Smooth muscle cell (in vitro differentiated cells): ENCODE measurements around the gene KDM6A. TPM values are rescaled to one million over a fixed set of nuclear protein-coding genes. Genes with fewer than 3 reads are reported as not detected.
"Not testable (repeated sequence)": the region's sequence is repeated elsewhere in the genome, so short reads cannot be mapped to it uniquely, and the experiment has no call there.

ENCODE experiments used
- DNase-seq: peaks from one replicate; lab custom pipeline; 2025; ENCODE audit not compliant: unreplicated experiment; lab: John Stamatoyannopoulos, UW
- H2AFZ ChIP-seq: fragments of 200-600 bp; sonication (generic); 2 replicates; pipeline ENCODE4 v1.6.0; 2016; ENCODE audit warnings: antibody characterized with exemption, low read depth, mild to moderate bottlenecking
- H3F3A ChIP-seq: fragments of 200-600 bp; sonication (generic); 2 replicates; pipeline ENCODE4 v1.6.0; 2017; ENCODE audit warnings: antibody characterized with exemption, low read depth
- H3K27ac ChIP-seq: fragments of 200-600 bp; sonication (generic); 2 replicates; pipeline ENCODE4 v1.5.1; 2016; ENCODE audit warnings: low read depth, mild to moderate bottlenecking
- H3K27me3 ChIP-seq: fragments of 200-600 bp; sonication (generic); 2 replicates; pipeline ENCODE4 v1.6.1; 2016; ENCODE audit warnings: low read depth, mild to moderate bottlenecking
- H3K36me3 ChIP-seq: fragments of 200-600 bp; sonication (generic); 2 replicates; pipeline ENCODE4 v1.5.1; 2016; ENCODE audit warnings: low read depth
- H3K4me1 ChIP-seq: fragments of 200-600 bp; sonication (generic); 2 replicates; pipeline ENCODE4 v1.5.1; 2016; ENCODE audit warnings: low read depth
- H3K4me2 ChIP-seq: fragments of 200-600 bp; sonication (generic); 2 replicates; pipeline ENCODE4 v1.6.0; 2016; ENCODE audit warnings: mild to moderate bottlenecking
- H3K4me3 ChIP-seq: fragments of 200-600 bp; sonication (generic); 2 replicates; pipeline ENCODE4 v1.5.1; 2016; ENCODE audit warnings: mild to moderate bottlenecking
- H3K79me2 ChIP-seq: fragments of 200-600 bp; sonication (generic); 2 replicates; pipeline ENCODE4 v1.6.0; 2016; ENCODE audit warnings: low read depth, mild to moderate bottlenecking
- H3K9ac ChIP-seq: fragments of 200-600 bp; sonication (generic); 2 replicates; pipeline ENCODE4 v1.6.0; 2016; ENCODE audit warnings: low read depth
- H3K9me3 ChIP-seq: fragments of 200-600 bp; sonication (generic); replicated peaks from 2 replicates; pipeline ENCODE4 v1.5.1; 2016; ENCODE audit warnings: low read depth
- H4K20me1 ChIP-seq: fragments of 200-600 bp; sonication (generic); 2 replicates; pipeline ENCODE4 v1.6.0; 2016; ENCODE audit warnings: low read depth
- WGBS: methylation state at CpG from one replicate; pipeline ENCODE4 v1.1.7; 2016; ENCODE audit warnings: low lambda C conversion rate; 5-methylcytosine and 5-hydroxymethylcytosine counted together
- polyA plus RNA-seq: library from polyadenylated mRNA; unstranded; fragments of >200 nt; fragmentation: Nextera tagmentation; extraction: Ambion mirVana; gene quantifications from 2 replicates; pipeline ENCODE4 v1.2.1, GENCODE V29; 2016
- total RNA-seq: library from RNA; depleted of rRNA; stranded (reverse); fragments of >200 nt; gene quantifications from 2 replicates; pipeline ENCODE4 v1.2.3, GENCODE V29; 2014
- TF ChIP-seq, protein P1 (sequence below): fragments of 200-600 bp; sonication (generic); IDR thresholded peaks from 2 replicates; pipeline ENCODE4 v1.5.1; 2017; ENCODE audit warnings: borderline replicate concordance, mild to moderate bottlenecking, antibody characterized with exemption; ENCODE audit not compliant: insufficient read depth, poor library complexity, severe bottlenecking

KDM6A gene
- total RNA-seq = 28.1 and 38.7 TPM in 2 replicates
- polyA plus RNA-seq = 9.6 and 11.8 TPM in 2 replicates

DNA sequence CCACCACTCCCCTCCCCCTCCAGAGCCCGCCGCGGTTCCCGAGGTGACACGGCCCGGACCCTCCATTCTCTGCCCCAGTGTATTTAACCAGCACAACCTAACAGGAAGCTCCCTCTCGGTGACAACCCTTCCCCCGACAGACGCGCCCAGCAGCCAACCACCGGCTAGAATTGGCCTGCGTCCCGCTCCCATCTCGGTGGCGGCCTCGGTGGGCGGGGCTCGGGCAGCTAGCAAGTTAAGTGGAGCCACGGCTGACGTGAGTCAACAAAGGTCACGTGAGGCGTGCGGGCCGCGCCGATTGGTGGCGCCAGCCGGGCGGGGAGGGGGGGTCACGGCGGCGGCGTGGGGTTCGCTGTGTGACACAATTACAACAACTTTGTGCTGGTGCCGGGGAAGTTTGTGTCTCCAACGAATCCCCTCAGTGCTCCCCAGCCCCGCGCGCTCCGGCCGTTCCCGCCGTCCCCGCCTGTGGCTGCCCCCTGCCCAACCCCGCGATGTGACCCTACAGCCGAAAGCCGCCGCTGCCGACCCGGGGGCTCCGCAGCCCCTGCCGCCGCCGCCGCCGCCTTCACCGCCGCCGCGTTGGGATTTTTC, at the start of gene KDM6A:
Gene KDM6A, plus strand, starts transcription at position 368 of the 594 bp plus-strand sequence. CDS start 364 bp downstream, outside the sequence.
- Histone ChIP-seq H3K4me2 (peak within 1 kb of the TSS; percentile 90), H3K36me3 (no peaks in the 10 kb centered on the region), H3K27ac (peak within 1 kb of the TSS; percentile 96), H3K27me3 (no peaks in the 10 kb centered on the region), H3K9me3 (no peaks in the 10 kb centered on the region), H4K20me1 (peaks cover 33% of the 10 kb centered on the region), H3K79me2 (peaks cover 46% of the 10 kb centered on the region), H3F3A (no peaks in the 10 kb centered on the region), H3K9ac (peak within 1 kb of the TSS; percentile 97), H2AFZ (peak within 1 kb of the TSS; percentile 75), H3K4me1 (peaks cover 8% of the 10 kb centered on the region), H3K4me3 (peak within 1 kb of the TSS; percentile 89)
- DNase-seq = peak; percentile 82
- TF ChIP-seq, protein P1, sequence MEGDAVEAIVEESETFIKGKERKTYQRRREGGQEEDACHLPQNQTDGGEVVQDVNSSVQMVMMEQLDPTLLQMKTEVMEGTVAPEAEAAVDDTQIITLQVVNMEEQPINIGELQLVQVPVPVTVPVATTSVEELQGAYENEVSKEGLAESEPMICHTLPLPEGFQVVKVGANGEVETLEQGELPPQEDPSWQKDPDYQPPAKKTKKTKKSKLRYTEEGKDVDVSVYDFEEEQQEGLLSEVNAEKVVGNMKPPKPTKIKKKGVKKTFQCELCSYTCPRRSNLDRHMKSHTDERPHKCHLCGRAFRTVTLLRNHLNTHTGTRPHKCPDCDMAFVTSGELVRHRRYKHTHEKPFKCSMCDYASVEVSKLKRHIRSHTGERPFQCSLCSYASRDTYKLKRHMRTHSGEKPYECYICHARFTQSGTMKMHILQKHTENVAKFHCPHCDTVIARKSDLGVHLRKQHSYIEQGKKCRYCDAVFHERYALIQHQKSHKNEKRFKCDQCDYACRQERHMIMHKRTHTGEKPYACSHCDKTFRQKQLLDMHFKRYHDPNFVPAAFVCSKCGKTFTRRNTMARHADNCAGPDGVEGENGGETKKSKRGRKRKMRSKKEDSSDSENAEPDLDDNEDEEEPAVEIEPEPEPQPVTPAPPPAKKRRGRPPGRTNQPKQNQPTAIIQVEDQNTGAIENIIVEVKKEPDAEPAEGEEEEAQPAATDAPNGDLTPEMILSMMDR = no peak
- WGBS = 48% methylated on average over 46 of the region's 61 CpGs

DNA sequence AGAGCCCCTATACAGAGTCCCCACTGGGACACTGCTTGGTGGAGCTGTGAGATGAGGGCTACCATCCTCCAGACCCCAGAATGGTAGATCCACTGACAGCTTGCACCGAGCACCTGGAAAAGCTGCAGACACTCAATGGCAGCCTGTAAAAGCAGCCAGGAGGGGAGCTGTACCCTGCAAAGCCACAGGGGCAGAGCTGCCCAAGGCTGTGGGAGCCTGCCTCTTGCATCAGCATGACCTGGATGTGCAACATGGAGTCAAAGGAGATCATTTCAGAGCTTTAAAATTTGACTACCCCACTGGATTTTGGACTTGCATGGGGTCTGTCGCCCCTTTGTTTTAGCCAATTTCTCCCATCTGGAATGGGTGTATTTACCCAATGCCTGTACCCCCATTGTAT, 49.8 kb upstream of the KDM6A start:
- not testable (repeated sequence) for H3K9ac ChIP-seq, H2AFZ ChIP-seq, H3K4me1 ChIP-seq, H3K4me2 ChIP-seq, H3K36me3 ChIP-seq, DNase-seq, H3K27ac ChIP-seq, H3K79me2 ChIP-seq, H3K27me3 ChIP-seq, H4K20me1 ChIP-seq, H3K9me3 ChIP-seq, H3K4me3 ChIP-seq, H3F3A ChIP-seq
- 85% methylated on average over 2 of the region's 2 CpGs for WGBS

DNA sequence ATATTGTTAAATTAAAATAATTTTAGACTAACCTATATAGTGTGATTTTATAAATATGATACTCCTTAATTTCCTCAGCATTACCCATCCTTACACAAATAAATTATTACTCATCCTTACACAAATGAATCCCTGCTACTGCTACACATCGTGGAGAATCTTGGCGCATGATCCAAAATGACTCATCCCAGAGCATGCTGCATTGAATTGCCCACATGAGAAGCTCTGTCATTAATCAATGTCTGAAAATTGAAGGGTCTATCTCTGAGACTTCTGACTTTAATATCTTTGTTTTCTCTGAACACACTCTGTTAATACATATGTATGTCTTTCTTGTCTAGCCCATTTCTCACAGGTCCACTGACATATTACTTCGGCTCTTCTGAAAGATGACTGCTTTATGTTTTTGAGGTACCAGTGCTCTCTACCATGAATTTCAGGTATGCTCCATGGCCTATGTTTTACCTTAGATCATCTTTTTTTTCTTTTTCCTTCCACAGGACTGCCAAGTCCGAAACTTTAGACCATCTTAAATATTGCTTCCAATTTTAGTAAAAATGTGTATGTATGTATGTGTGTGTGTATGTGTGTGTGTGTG, 44.9 kb upstream of the KDM6A start:
- Histone ChIP-seq H3K4me3 (no peak overlapping the region), H3K27ac (no peak overlapping the region), H2AFZ (no peak overlapping the region), H3K9me3 (no peaks in the 10 kb centered on the region), H4K20me1 (no peaks in the 10 kb centered on the region), H3K36me3 (no peaks in the 10 kb centered on the region), H3F3A (no peaks in the 10 kb centered on the region), H3K9ac (no peak overlapping the region), H3K4me2 (no peak overlapping the region), H3K27me3 (no peaks in the 10 kb centered on the region), H3K79me2 (no peaks in the 10 kb centered on the region), H3K4me1 (no peaks in the 10 kb centered on the region)
- DNase-seq = no peak
- 65% methylated on average over 4 of the region's 4 CpGs for WGBS
- TF ChIP-seq, protein P1 = no peak

DNA sequence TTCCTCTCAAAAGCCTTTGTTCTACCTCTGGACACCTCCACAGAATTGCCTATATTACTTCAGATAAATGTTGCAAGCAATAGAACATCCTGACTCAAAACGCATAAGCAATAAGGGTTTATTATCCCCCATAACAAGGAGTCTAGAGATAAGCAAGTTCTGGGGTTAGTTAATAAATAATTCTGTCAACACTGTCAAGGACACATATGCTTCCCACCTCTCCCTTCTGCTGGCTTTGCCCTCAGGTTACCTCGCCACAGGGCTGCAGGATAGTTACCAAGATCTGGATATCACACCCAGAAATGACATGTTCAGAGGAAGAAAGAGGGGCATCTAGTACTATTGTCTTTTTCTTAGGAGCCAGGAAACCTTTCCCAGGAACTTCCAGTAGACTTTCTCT, 43.2 kb upstream of the KDM6A start:
- WGBS = 57% methylated on average over 2 of the region's 2 CpGs

More for the DNA sequence above, 43.2 kb upstream of the KDM6A start:
- Histone ChIP-seq H3K4me1 (no peaks in the 10 kb centered on the region), H3F3A (no peaks in the 10 kb centered on the region), H3K27ac (no peak overlapping the region), H2AFZ (no peak overlapping the region), H3K4me3 (no peak overlapping the region), H3K36me3 (no peaks in the 10 kb centered on the region), H3K9ac (no peak overlapping the region), H3K9me3 (no peaks in the 10 kb centered on the region), H4K20me1 (no peaks in the 10 kb centered on the region), H3K27me3 (no peaks in the 10 kb centered on the region), H3K4me2 (no peak overlapping the region), H3K79me2 (no peaks in the 10 kb centered on the region)
- TF ChIP-seq, protein P1 = no peak
- no peak for DNase-seq
